Mammary epithelial cell (primary cell): ENCODE data around the gene DRAXIN.

ENCODE experiments used
- CTCF ChIP-seq, 2 donors: IDR thresholded peaks in 1 of 2; conservative IDR thresholded peaks in 1 of 2; 2 replicates each; pipeline ENCODE4 v1.5.1; 2011 to 2012; ENCODE audit warnings: inconsistent platforms in 2 of 2, low read length in 2 of 2, mild to moderate bottlenecking in 2 of 2, control low read depth in 1 of 2, low read depth in 1 of 2; ENCODE audit not compliant: insufficient read depth in 1 of 2; ENCODE audit errors: extremely low read depth in 1 of 2
- EZH2 ChIP-seq: IDR thresholded peaks from 2 replicates; pipeline ENCODE4 v1.6.1; 2012; ENCODE audit warnings: low read length, inconsistent platforms, borderline replicate concordance

- TF ChIP-seq CTCF (conservative IDR thresholded peaks at IDR 0.05 in 1 of 2, IDR thresholded peaks at IDR 0.05 in 1 of 2; ENCODE audit: extremely low read depth in 1 of 2, insufficient read depth in 1 of 2, low read depth in 1 of 2, low read length in 2 of 2) = no peak
- no peak for TF ChIP-seq EZH2
Measured at GRCh38 chr1:11652203-11652780, 39.2 kb upstream of the DRAXIN start.
